ENCODE measurements around the gene SYF2.
"Not testable (repeated sequence)": the region's sequence is repeated elsewhere in the genome, so short reads cannot be mapped to it uniquely, and the experiment has no call there.

SYF2 gene

DNA sequence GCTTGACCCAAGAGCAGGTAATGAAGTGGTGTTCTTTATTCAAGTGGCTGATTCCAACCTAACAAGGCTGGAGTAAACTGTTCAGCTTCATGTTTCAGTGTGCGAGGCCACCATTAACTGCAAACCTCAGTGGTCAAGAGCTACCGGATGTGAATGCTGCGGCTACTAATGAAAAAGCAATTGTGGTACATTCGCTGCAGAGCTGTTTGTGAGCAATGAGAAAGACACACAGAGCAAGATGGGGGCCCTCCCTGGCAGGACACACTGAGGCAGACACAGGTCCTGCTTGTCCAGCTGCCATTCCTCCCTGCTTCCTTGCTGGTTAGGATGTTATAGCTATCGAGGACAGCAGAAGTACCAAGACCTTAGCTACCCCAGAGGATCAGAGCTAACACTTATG is 26.1 kb downstream of the SYF2 start:
- no peak for DNase-seq (ENCODE audit: low read depth)

DNA sequence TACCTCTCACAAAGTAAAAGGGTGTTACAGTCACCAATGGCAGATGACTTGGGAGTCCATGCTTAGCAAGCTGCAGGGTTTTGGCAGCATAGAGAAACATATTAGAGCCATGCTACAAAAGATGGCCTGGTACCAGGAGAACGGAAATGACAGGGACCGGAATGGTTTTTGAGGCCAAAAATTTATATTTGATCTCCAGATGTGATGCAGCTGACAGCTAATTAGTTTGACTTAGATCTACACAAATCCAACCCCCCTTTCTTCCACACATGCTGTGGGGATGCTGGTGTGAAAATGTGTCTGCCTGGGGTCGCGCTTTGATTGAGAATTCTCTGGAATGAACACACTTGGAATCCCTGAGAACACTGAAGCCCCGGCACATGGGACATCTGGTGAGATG is 26.5 kb downstream of the SYF2 start:
- DNase-seq (ENCODE audit: low read depth) = no peak

DNA sequence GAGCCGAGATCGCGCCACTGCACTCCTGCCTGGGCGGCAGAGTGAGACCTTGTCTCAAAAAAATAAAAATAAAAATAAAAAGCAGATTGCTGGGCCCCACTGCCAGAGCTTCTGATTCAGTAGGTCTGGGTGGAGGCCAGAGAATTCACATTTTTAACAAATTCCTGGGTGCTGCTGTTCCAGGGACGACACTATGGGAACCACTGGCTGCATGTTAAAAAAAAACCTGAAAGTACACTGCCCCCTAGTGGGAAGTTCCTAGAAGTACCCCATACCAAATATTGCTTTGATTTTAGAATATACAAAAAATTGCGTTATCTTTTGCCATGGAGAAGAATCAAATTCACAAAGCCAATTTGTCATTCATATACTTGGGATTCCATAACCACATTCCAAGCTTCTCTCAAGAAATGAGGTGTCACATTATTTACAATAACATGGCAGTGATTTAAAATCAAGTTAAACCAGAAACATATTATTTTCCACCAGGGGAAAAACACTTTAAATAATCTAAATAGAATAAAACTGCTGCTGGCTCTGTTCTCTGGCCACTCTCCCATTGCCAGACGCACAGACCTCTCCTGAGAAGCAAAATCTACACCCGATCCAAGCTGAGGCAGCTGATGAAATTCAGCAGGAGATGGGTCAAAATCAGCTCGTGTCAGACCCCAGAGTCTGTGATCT is 27.4 kb downstream of the SYF2 start:
- peak; percentile 31 for DNase-seq (ENCODE audit: low read depth)

DNA sequence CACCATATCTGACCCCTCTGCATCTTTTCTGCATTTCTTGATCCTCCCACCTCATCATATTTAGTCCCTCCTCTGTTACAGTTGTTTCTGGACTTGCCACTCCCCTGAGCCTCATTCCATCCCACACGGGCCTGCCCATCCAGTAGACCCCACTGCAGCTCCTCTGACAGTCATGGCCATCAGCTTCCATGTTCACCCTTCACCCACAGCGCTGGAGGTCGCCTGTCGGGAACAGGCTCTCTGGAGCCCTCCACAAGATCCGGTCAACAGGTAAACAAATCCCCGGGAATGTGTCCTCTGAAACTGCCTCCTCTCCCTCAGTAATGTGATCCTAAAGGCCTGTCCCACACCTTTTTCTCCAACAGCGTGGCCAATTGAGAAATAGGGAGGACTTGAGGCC is 31.3 kb downstream of the SYF2 start:
- DNase-seq (ENCODE audit: low read depth) = no peak

DNA sequence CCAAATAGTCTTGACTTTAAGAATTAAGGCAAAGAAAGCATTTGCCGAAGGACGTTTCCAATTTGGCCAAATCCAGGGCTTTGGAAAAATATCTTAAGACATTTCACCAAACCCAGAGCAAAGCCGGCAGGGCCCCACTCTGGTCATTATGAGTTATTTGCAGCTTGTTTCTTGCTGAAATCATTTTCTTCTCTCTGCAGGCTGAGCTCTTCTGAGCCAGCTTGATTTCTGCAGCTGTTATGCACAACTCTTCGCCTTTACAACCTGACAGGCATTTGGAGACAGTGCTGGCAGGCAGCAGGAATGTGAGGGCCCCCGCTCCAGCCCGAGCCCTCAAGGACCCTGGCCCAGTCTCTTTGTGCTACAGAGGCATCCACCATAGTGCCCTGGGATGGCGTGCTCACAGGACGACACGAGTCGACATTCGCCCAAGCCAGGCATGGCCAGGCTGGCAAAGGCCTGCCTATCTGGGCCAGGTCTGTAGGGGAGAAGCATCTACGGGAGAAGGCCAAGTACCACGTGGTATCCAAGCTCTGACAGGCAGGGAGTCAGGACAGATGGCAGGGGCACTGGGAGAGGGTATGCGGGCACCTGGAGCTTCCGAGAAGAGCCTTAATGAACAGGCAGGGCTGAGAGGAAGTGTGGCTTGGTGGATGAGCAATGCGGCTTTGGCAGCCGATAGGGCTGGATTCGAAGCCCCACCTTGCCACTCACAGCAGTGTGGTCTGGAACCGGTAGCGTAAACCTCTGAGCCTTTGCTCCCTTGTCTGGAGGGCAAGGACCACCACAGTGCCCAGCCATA is 32.3 kb downstream of the SYF2 start:
- no peak for DNase-seq (ENCODE audit: low read depth)

DNA sequence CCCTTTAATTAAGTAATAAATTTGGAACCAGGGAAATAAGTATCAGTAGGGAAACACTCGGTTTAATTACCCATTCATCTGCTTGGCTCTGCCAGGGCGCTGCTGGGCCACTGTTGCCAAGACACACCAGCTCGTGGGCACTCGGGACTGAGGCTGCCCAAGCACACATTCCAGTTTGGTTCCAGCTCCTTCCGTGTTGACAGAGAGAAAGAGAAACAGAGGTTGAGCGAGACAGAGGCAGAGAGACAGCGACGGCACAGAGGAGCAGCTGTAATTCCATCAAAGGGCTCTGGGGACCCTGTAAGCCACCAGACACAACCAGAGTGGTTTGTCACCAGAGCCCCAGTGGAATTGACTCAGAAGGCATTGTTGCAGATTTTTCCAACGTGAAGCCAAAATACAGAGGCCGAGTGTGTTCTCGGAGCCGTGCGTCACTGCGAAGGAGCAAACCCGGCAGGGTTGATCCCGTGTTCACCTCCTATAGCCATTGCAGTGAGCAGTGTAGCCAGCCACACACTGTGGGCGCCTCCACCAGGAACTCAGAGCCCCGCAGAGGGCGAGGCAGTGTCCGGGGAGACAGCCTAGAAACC is 33.5 kb downstream of the SYF2 start:
- peak; percentile 38 for DNase-seq (ENCODE audit: low read depth)

DNA sequence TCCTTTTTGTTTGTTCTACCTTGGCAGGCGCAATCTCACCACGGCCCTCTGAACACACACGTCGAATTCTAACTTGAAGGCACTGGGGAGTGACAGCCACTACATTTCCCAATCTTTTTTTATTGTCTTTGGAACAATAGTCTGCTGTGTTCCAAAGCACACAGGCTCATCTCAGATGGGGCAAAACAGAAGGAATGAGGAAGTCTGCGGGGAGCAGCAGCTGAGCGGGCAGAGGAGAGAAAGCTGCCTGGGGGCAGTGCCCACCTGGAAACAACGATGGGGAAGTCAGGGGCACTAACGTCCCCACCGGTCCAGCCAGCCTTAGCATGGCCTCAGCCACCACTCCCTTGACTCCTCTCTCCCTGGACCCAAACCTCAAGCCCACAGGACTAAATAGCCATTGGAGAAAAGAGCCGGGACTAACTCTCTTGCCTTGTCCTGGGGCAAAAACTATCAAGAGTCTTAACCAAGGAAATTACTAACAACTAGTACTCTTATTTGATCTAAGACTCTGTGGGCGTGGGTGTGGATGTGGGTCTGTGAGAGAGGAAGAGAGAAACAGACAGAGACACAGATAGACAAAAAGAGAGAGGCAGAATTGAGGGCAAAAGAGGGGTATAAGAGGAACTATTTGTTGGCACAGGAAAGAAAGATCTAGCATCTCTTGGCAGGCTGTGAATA is 34.2 kb downstream of the SYF2 start:
- DNase-seq (ENCODE audit: low read depth) = no peak

DNA sequence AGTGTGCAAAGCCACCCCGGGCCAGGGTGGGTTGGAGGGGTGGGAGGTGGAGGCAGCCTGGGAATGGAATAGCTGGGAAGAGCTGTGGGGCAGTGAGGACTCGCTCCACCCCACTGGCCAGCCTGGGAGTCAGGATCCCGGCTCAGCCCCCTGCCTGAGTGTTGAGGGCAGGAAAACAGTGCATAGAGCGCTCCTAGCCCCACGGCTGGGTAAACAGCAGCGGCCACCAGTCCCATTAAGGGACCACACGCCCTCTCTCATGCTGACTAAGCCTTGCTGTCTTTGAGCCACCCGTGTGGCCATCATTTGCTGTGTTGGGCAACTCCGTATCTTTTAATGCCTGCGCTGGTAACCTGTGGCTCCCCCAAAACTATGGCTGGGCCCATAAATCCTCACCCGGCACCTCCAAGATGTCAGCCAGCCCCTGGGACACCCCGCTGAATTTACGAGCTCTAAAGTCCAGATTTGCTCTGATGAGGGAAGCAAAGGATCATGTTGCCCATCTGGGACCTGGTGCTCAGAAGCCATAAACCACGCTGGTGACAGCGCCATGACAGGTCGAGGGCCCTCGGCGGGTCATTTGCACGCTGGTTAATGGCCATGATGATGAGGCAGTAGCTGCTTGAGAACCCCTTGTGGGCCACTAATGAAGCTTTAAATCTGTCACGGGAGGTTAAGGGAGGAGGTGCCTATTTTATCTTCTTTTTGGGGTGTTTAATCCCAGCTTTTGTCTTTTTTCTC is 34.9 kb downstream of the SYF2 start:
- DNase-seq (ENCODE audit: low read depth) = no peak

DNA sequence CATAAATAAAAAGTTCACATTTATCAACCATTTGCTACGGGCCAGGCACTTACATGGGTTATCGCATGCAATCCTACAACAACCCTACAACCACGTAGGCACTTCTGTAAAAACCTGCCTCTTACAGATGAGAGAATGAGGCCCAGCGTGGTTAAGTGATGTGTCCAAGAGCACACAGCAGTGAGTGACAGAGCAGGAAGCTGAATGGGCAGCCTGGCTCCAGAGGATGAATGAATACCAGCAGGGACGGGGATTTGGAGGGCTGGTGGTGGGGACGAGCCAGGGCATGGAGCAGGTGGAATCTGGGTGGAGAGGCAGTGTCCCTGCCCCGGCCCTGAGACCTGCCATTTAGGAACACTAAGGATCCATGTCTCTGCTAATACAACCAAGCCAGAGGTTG is 35.5 kb downstream of the SYF2 start:
- no peak for DNase-seq (ENCODE audit: low read depth)

DNA sequence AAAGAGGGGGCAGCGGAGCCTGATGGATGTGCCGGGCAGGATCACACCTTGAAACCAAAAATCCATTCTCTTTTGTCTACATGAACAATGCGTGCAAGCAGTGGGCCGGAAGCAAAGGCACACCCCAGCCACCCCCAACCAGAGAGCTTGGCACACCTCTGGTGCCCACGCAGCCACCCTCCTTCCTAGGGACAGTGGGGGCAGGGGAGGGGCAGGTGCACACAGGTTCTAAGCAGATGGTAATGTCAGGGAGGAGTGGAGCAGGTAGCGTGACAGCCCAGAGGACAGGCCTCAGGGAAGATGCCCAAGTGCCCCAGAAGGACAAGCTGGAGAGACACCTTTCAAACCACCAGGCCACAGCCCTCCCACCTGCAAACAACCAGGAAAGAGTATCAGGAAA is 36.5 kb downstream of the SYF2 start:
- no peak for DNase-seq (ENCODE audit: low read depth)

DNA sequence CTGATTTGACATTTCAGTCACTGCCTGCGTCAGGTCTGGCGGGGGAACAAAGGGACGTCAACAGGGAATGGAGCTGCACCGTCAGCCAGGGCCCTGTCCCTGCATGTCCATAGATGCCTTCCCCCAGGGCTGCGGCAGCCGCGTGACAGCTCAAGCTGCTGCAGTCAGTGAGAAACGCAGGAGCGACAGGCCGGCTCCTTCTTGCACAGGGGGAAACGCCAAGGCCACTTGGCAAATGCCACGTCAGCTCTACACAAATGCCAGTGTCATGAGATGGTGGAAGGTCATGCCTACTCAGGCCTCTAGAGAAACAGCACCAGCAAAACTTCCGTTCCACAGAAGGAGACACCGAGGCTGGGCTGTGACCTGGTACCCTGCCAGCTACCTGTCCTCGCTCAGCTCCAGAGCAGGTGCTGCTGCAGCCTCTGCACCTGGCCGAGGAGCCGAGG is 37.7 kb downstream of the SYF2 start:
- no peak for DNase-seq (ENCODE audit: low read depth)

DNA sequence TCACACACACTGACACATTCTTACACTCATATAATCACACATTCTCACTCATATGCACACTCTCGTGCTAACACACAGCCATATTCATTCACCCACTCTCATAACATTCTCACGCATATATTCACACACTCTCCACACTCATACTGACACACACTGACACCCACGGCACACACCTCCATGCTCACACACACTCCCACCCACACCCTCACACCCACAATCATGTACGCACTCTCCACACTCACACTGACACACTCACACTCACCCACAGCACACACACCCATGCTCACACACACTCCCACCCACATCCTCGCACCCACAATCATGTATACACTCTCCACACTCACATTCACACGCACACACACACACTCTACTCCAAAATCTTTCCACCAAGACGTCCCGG is 38.2 kb downstream of the SYF2 start:
- no peak for DNase-seq (ENCODE audit: low read depth)

DNA sequence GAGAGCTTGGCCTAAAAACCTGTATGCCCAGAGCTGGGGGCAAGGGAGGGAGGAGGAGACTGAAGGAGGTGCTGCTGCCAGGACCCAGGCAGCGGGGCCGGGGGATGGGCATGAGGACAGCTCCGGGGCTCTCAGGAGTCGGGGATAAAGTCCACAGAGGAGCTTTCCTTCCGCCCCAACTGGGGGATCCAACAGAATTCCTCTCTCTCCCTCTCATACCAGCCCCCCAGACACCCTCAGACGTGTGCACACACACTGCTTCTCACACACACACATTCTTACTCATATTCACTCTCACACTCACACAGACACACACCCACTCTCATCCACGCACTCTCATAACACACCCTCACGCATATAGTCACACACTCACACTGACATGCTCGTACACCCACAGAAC is 39.1 kb downstream of the SYF2 start:
- no peak for DNase-seq (ENCODE audit: low read depth)

DNA sequence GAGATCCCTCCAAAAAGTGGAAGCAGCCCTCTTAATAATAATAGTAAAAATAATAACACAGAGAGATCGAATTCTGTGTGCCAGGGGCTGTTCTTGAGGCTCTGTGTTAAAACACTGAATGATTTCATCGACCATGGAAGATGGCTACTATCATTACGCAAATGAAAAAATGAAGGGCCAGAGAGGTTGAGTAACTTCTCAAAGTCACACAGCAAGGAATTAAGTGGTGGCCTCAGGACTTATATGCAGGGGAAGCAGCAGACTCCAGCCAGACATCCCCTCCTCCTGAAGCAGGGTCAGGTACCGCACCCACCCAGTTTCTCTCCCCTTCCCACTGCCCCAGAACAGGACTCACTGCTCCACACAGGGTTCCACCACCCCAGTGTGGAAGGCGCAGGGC is 40.1 kb downstream of the SYF2 start:
- DNase-seq (ENCODE audit: low read depth) = no peak

DNA sequence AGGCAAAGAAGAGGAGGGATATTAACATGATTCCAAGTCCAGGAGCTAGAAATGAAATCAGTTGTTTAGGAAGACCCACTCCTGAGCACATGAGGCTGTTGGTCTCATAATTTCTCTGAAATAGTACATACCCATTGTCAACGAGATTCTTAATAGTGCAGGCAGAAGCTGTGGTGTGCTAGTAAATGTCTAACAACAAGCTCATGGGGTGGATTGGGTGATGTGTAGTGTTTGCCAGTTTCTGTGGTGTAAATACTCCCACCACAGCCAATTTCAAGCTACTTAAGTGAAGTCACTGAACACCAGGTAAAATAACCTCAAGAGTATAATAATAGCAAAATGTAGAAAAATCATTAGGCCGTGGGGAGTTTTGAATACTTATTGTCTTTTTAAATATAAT is 42.0 kb downstream of the SYF2 start:
- no peak for DNase-seq (ENCODE audit: low read depth)

DNA sequence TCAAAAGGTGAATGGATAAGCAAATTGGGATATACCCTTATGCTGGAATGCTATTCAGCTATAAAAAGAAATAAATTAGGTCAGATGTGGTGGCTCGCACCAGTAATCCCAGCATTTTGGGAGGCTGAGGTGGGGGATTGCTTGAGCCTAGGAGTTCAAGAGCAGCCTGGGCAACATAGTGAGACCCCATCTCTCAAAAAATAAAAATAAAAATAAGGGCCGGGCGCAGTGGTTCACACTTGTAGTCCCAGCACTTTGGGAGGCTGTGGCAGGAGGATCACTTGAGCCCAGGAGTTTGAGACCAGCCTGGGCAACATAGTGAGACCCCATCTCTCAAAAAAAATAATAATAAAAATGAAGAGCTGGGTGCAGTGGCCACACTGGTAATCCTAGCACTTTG is 44.4 kb downstream of the SYF2 start:
- not testable (repeated sequence) for DNase-seq (ENCODE audit: low read depth)

DNA sequence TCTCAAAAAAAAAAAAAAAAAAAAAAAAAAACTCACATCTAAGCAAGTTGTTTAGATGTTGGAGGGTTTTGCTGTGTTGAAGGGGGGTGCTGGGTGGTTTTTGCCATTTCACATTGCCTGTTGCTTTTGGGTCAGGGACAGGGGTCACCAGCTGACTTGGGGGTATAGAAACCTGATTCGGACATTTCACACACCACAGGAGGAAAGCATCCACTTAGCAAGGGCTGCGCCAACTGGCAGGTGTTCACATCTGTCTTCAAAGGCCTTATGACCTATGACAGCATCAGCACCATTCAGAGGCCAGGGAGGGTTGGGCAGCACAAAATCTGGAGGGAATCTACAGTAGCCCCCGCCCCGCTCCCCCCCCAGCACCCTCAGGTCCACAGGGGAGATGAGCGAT is 45.2 kb downstream of the SYF2 start:
- no peak for DNase-seq (ENCODE audit: low read depth)

DNA sequence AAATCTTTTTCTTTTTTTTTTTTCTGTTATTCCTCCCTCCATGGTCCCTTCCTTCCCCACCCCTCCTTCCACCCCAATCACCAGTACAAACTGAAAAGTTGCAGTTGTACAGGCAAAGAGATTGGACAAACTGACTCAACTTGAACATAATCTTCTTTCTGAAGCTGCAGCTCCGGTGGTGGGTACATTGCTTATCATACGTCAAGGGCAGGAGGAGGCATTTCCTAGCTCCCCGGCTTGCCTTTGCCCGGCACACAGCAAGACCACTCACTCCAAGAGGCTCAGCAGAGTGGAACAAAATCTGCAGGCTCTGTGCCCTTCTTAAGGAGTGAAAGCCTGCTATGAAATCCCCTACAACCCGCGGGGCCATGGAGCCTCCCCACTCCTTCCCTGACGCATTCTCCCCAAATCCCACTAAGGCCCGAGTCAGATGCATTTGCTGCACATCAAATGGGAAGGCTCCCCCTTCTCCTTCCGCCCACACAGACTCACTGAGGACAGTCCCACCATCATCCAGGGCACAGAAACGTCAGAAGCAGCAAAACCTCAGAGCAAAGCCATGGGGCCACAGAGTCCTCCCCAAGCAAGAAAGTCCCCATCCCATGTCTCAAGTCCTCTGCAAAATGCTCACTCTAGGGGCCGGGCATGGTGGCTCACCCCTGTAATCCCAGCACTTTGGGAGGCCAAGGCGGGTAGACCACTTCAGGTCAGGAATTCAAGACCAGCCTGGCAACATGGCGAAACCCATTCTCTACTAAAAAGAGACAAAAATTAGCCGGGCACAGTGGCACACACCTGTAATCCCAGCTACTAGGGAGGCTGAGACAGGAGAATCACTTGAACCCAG is 45.9 kb downstream of the SYF2 start:
- no peak for DNase-seq (ENCODE audit: low read depth)

DNA sequence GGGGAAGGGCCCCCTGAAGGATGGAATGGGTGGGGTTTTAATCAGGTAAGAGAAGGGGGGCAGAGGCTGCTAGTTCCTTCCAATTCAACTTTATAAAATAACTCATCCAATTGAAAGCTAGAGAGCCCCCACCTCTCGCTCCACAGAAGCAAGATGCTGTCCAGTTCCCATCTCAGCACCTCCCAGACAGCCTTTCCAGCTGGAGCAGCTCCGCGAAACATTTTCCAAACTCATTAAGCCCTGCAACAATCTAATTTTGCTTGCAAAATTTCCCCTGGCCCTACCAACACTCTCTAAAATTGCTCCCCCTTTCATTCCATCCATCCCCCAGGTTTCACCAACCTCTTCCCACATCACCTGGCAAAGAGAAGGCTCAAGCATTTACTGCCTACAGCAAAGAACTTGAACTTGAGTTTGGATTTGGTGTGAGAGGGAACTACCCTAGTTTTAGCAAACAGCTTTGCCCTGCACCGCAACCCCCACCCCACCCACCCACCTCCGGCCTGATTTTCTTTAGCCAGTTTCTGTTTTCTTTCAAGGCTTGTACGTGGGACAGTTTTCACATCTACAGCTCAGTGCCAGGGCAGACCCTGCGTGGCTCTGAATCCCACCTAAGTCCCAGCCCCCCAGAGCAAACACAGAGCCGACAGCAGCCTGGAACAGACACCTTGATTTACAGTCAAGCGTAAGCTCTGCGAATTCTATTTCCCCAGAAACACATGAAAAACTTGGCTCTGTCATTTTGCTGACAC is 46.7 kb downstream of the SYF2 start:
- DNase-seq (ENCODE audit: low read depth) = no peak

DNA sequence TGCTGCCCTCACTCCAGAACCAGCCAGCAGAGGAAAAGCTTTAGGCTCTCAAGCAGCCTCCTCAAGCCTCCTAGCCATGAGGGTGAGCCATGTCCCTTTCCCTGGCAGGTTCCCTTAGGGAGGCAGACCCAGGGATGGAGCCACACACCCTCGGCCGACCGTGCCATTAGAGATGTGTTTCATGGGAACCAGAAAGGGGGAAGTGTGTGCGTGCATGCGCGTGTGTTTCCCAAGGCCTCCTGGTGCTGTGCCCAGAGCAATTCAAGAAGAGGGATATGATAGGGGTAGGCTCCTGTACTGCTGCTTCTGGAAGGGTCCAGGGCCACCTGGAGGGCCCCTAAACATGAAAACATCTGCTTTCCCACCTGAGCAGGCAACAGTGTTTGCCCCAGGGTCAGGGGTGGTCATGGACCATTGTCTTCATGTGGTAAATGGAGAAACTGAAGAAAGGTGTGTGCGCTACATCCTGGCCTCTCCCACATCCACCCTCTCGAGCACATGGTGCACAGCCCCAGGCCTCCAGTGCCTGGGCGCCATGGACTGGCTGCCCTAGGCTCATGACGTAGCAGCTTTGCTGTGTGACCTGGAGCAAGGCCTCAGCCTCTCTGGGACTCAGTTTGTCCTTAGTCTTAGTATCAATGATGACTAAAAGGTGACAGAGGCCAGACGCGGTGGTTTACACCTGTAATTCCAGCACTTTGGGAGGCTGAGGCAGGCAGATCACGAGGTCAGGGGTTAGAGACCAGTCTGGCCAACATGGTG is 48.1 kb downstream of the SYF2 start:
- DNase-seq (ENCODE audit: low read depth) = no peak

Measured in stromal cell of bone marrow (primary cell).